Activated CD8-positive, alpha-beta memory T cell treated with anti-CD3 and anti-CD28 coated beads, Interleukin-2, amount 50 U/mL, for 1 hour (primary cell): Measurements from ENCODE around the gene ESR2.
"Not testable (repeated sequence)": the region's sequence is repeated elsewhere in the genome, so short reads cannot be mapped to it uniquely, and the experiment has no call there.

ENCODE experiments used
- DNase-seq: peaks from one replicate; pipeline ENCODE4 v3.0.0-alpha.2; 2020; ENCODE audit errors: extremely low read depth

Gene ESR2

DNA sequence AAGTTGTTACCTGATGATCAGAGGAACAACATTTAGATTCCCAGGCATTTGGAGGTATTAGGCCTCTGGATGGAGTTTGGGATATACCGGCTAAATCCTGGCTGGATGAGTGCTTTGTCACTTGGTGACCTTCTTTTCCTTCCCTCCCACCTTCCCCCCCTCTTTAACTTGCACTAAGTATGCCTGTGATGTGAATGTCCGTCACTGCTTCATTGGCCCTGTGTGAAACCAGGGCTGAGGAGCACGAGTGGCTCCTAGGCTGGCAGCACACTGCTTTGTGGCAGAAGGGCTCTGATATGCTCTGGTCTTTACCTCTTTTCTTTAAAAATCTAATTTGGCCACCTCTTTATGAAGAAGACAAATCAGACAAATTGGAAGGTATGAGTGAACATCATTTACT, 95.7 kb downstream of the ESR2 start:
- DNase-seq = no peak

GRCh38 chr14:64197996-64198395, 96.2 kb downstream of the ESR2 start:
- DNase-seq = no peak

DNA sequence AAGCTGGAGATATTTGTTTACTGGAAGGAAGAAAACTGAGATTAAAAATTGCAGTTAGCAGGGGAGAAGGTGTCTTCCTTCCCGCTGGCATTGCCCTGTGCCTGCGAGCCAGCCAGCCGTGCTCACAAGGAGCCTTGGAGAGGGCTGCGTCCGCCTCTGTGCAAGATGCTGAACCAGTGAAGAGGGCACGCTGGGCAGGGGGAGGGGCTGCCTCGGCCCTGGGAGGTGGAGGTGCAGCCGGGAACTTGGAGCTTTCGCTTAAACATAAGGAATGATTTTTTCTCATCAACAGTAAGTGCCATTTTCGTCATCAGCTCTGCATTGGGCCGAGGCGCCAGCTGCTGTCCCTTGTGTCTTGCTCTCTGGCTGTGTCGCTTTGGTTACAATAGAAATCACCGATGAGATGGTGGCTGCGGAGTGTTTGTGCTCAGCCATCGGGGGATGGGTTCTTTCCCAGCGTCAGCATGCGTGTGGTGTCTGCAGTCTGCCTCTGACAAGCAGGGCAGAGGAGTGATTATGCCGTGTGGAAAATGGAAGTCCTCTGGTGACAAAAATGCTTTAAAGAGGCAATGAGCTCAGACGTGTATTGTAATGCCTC, 97.3 kb downstream of the ESR2 start:
- no peak for DNase-seq

- DNase-seq = no peak
Observed at GRCh38 chr14:64196056-64196455, 98.1 kb downstream of the ESR2 start.

- no peak for DNase-seq
Observed at GRCh38 chr14:64195199-64195598, 99.0 kb downstream of the ESR2 start.

DNA sequence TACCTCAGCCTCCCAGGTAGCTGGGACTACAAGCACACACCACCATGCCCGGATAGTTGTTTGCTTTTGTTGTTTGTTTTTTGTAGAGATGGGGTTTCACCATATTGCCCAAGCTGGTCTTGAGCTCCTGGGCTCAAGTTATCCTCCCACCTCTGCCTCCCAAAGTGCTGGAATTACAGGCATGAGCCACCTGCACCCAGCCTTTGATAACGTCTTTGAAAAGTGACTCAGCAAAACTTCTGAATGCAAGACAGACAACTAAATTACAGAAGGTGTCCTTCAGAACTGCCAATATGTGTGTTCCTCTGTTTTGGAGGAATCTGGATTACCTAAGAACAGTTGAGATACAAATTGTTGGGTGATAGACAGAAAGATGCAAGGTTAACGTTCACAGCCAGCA, 99.8 kb downstream of the ESR2 start:
- no peak for DNase-seq

GRCh38 chr14:64193821-64194220, 100.3 kb downstream of the ESR2 start:
- no peak for DNase-seq

DNA sequence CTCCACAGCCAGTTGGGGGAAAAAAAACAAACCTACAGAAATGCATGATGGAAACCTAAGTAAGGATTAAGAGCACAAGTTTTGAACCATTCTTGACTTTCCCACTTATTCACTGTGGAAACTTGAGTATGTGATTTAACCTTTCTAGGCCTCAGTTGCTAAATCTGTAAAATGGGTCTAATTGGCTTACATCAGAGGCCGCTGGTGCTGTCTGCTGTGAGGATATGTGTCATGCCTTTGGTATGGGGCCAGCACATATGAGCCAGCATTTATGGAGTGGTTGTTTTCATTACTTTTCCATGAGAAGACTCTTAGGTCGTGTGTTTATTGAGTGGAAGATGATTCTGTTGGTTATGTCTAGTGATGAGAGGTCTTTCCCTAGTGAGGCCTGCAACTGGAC, 102.4 kb downstream of the ESR2 start:
- no peak for DNase-seq

DNA sequence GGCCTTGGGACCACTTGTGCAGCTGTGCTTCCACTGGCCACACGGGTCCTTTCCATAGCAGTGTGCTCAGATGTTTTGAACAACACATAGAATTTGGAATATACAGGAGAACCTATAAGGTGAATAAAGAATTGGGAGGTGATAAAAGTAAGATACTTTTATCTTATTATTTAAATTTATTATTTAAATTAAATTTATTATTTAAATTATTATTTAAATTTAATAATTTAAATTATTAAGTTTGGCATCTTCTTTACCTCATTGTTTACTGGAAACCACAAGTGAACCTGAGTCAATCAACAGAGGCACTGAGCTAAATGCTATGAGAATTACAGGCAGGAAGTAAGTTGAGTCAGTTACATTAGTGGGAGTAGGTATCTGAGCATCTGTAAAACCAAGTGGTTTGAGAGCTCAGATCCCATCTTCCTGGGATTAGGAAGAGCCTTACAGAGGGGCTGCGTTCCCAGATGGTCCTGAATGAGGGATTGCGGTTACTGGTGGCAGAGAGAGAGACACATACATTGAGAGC, 103.1 kb downstream of the ESR2 start:
- no peak for DNase-seq

DNA sequence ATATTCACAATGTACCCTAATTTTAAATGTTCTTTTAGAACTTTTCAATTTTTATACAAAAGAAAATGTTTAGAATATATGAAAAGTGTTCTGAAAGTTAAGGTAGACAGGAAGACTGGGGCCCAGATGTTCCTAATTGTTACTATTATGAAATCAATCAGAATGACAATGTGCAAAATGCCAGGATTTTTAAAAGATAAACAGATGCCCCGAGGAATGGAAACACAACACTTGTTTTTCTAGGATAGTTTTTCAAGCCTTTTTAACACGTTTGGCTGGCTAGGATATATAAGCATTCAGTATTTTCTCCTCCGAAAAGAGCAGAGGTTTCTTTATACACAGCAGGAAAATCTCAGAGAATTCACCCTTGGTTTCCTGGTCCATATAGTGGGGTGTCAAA, 106.8 kb downstream of the ESR2 start:
- DNase-seq = no peak

GRCh38 chr14:64186231-64187129, 107.7 kb downstream of the ESR2 start:
- no peak for DNase-seq

- DNase-seq = no peak
Observed at GRCh38 chr14:64185184-64185583, 109.0 kb downstream of the ESR2 start.

DNA sequence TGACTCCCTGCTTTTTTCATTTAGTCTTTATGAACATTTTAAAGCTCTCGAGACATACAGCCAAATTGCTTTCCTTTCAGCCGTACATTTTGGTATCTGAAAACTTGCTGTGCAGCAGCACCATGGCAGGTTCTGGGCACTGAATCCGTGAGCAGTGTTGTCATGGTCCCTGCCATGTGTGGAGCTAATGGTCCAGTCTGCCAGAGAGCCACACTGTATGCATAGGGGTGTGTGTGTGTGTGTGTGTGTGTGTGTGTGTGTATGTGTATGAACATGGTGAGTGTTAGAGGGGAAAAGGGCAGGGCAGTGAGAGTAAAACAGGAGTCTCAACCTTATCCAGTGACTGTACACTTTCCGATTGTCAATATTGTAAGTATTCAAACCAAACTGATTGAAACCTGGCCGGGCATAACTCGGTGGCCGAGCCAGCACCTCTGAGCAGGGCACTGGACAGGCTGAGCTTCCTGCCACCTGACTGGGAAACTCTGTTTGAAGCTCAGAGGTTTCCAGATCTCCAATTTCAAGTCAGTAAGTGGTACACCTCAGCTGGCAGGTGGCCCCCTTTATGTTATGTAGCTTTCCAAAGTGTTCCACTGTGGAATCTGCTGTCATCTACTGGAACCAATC, 110.0 kb downstream of the ESR2 start:
- DNase-seq = no peak

DNA sequence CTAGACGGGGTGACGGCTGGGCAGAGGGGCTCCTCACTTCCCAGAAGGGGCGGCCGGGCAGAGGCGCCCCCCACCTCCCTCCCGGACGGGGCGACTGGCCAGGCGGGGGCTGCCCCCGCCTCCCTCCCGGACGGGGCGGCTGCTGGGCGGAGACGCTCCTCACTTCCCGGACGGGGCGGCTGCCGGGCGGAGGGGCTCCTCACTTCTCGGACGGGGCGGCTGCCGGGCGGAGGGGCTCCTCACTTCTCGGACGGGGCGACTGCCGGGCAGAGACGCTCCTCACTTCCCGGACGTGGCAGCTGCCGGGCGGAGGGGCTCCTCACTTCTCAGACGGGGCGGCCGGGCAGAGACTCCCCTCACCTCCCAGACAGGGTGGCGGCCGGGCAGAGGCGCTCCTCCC, 111.3 kb downstream of the ESR2 start:
- not testable (repeated sequence) for DNase-seq

DNA sequence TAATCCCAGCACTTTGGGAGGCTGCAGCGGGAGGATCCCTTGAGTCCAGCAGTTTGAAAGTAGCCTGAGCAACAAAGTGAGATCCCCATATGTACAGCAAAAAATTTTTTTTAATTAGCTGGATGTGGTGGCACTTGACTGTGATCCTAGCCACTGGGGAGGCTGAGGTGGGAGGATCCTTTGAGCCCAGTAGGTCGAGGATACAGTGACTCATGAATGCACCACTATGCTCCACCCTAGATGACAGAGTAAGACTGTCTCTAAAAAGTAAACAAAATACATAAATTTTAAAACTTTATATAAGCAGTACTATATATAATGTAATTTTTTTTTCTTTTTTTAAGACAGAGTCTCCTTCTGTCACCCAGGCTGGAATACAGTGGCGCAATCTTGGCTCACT, 115.4 kb downstream of the ESR2 start:
- no peak for DNase-seq

GRCh38 chr14:64176330-64176729, 117.8 kb downstream of the ESR2 start:
- DNase-seq = no peak

DNA sequence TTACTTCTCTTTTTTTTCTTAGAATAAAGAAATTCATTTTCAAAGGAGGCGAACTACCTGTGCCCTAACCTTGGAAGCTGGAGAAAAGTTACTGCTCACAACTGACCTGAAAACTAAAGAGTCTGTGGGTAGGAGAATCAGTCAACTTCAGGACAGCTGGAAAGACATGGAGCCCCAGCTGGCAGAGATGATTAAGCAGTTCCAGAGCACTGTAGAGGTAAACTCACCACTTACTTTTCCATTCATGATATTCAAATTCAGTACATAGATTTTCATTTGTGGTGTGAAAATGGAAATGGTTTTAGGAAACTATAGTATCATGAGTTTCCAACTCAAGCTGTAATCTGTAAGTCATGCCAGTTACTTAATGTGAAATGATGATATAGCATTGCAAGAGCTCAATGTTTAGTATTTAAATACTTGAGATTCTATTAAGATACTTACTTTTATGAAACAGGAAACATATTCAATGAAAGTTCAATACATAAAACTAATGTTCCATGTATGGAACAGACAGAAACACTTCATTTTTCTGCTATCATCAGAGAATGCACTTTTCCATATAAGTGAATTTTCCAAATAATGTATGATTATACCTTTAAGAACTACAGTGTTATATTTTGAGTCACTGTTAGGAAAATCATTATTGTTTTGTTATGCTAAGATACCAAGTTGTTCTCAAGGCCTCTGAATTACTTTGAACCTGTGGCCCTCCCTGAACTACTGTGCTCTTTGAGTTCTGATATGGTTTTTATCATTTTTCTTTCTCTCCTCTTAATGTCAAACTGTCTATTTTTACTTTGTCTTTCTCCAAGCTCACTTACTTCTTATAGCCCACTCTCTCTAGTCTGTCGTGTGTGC, 119.0 kb downstream of the ESR2 start:
- no peak for DNase-seq

DNA sequence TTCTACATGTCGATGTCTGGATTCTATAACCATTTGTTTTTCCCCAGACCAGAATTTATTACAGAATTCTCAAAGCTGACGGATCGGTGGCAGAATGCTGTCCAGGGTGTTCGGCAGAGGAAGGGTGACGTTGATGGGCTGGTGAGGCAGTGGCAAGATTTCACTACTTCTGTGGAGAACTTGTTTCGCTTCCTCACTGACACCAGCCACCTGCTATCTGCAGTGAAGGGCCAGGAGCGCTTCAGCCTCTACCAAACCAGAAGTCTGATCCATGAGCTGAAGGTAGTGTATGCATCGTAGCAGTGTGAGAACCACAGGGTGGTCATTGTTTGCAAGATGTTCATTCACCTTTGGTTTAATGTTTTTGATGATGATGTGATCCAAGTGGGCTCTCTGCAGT, 124.0 kb downstream of the ESR2 start:
- DNase-seq = no peak

GRCh38 chr14:64159588-64159987, 134.6 kb downstream of the ESR2 start:
- no peak for DNase-seq

DNA sequence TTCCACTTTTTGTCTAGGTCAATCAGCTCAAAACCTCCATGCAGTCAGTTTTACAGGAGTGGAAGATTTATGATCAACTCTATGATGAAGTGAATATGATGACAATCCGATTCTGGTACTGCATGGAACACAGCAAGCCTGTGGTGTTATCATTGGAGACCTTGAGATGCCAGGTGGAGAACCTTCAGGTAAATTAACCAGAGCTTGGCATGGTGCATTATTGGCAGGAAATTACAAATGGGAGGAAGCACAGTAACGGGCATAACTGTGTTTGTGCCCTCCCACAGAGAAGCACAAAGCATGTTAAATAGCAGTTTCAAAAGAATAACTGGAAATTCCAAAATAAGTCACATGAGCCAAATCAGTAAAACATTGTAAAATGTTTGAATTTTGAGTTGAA, 135.6 kb downstream of the ESR2 start:
- no peak for DNase-seq

GRCh38 chr14:64149921-64150320, 144.2 kb downstream of the ESR2 start:
- DNase-seq = no peak
